ENCODE results near the gene TICAM2.
A peak's percentile ranks its signal among the peaks of the same experiment; 100 is the strongest.

The TICAM2 gene

GRCh38 chr5:115594128-115595047 is 7.9 kb downstream of the TICAM2 start:
- DNase-seq (ENCODE audit: low read depth), result peak; percentile 60
- H3K4me3 ChIP-seq (ENCODE audit: low read depth, low read length), result no peak overlapping the region
- TF ChIP-seq, protein P1, sequence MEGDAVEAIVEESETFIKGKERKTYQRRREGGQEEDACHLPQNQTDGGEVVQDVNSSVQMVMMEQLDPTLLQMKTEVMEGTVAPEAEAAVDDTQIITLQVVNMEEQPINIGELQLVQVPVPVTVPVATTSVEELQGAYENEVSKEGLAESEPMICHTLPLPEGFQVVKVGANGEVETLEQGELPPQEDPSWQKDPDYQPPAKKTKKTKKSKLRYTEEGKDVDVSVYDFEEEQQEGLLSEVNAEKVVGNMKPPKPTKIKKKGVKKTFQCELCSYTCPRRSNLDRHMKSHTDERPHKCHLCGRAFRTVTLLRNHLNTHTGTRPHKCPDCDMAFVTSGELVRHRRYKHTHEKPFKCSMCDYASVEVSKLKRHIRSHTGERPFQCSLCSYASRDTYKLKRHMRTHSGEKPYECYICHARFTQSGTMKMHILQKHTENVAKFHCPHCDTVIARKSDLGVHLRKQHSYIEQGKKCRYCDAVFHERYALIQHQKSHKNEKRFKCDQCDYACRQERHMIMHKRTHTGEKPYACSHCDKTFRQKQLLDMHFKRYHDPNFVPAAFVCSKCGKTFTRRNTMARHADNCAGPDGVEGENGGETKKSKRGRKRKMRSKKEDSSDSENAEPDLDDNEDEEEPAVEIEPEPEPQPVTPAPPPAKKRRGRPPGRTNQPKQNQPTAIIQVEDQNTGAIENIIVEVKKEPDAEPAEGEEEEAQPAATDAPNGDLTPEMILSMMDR (conservative IDR thresholded peaks at IDR 0.05; ENCODE audit: low read depth, low read length), result no peak

DNA sequence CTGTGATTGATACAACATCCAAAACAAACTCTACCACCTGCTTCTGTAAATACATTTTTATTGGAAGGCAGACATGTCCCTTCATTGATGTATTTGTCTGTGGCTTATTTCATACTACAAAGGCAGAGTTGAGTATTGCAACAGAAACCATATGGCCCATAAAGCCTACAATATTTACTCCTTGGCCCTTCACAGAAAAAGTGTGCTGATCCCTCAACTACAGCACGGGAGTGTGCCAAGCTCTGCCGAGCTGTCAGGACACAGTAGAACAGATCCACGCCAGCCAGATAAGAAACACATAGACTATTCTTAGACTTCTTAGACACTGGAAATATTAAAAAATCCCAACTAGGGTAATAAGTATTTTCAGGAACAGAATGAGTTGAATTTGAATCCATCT is 13.2 kb downstream of the TICAM2 start:
- TF ChIP-seq, protein P1 (conservative IDR thresholded peaks at IDR 0.05; ENCODE audit: low read depth, low read length), result no peak
- no peak for DNase-seq (ENCODE audit: low read depth)

GRCh38 chr5:115588640-115589039 is 13.6 kb downstream of the TICAM2 start:
- no peak overlapping the region for H3K4me3 ChIP-seq (ENCODE audit: low read depth, low read length)
- DNase-seq (ENCODE audit: low read depth), result no peak
- TF ChIP-seq, protein P1 (conservative IDR thresholded peaks at IDR 0.05; ENCODE audit: low read depth, low read length), result no peak

More for the DNA sequence above, 13.2 kb downstream of the TICAM2 start:
- no peak overlapping the region for H3K4me3 ChIP-seq (ENCODE audit: low read depth, low read length)

DNA sequence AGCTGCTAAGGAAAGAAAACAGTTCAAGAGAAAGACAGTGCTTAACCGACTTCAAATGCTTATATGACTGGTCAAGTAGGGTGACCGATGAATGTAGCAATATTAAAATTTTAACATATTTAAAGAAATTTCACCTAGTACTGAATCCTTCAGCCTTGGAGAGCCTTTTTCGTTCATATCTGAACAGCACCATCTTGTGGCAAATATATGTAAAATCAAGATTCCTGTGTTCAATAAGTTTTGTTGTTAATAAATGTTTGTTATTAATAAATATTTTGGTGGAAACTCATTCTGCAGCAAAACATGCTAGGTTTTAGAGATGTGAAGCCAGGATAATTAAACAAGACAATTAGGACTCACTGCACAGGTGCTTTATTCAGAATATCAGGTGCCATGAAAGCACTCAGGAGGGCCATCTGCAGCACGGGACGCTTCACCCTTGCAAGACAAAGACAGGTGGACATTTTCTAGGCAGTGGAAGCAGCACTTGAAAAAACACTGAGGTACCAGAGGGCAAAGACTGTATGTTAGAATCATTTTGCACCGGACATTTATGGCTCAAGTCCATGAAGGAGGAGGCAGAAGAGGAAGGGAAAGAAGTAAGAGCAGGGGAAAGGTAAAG is 15.6 kb downstream of the TICAM2 start:
- H3K4me3 ChIP-seq (ENCODE audit: low read depth, low read length), result no peak overlapping the region
- TF ChIP-seq, protein P1 (conservative IDR thresholded peaks at IDR 0.05; ENCODE audit: low read depth, low read length), result peak; percentile 47
- DNase-seq (ENCODE audit: low read depth), result peak; percentile 66

DNA sequence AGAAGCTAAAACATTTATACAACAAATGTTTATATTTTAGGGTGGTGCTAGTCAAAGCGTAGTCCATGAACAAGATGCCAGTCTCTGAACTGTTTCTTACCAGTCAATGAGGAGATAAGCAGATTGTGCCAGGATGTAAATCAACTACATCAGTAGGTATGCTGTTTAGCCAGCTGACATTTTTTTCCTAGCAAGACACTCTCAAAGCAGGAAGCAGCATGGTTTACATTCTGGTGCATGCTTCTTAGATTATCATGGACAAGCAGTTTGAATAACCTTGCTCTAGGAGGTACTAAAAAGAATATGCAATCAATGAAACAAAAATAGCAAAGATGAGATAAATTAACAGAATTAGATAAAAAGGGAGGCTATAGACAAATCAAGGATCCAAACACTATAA is 17.0 kb downstream of the TICAM2 start:
- DNase-seq (ENCODE audit: low read depth), result peak; percentile 22
- TF ChIP-seq, protein P1 (conservative IDR thresholded peaks at IDR 0.05; ENCODE audit: low read depth, low read length), result no peak
- no peak overlapping the region for H3K4me3 ChIP-seq (ENCODE audit: low read depth, low read length)

- H3K4me3 ChIP-seq (ENCODE audit: low read depth, low read length), result no peak overlapping the region
- TF ChIP-seq, protein P1 (conservative IDR thresholded peaks at IDR 0.05; ENCODE audit: low read depth, low read length), result no peak
- DNase-seq (ENCODE audit: low read depth), result no peak
These were observed 17.8 kb downstream of the TICAM2 start for GRCh38 chr5:115584501-115584900.
